Natural killer cell (primary cell): ENCODE data around the gene CHTOP. TPM values are rescaled to one million over a fixed set of nuclear protein-coding genes. Genes with fewer than 3 reads are reported as not detected.
"Not testable (repeated sequence)": the region's sequence is repeated elsewhere in the genome, so short reads cannot be mapped to it uniquely, and the experiment has no call there.

ENCODE experiments used
- ATAC-seq, 3 donors: fragments of 150-1000 bp in 2 of 3; fragments of 200-7000 bp in 1 of 3; cut with Tn5 transposase; 1 replicate in 1 of 3; 2 replicates in 2 of 3; pipeline ENCODE4 v1.10.0; 2021; ENCODE audit warnings: mild to moderate bottlenecking in 2 of 3, moderate library complexity in 2 of 3
- DNase-seq, 2 donors: peaks; one replicate each; pipeline versions ENCODE4 v3.0.0 to v3.0.0-alpha.2; 2013 to 2021; ENCODE audit warnings: mixed read lengths in 1 of 2
- H3K27ac ChIP-seq: one replicate; pipeline ENCODE4 v1.5.1; 2013; ENCODE audit warnings: mild to moderate bottlenecking, low read length
- H3K27me3 ChIP-seq: one replicate; pipeline ENCODE4 v1.6.1; 2013; ENCODE audit warnings: low read length; ENCODE audit not compliant: control insufficient read depth, insufficient read depth
- H3K36me3 ChIP-seq: one replicate; pipeline ENCODE4 v1.6.1; 2013; ENCODE audit warnings: low read length; ENCODE audit not compliant: control insufficient read depth, insufficient read depth
- H3K4me1 ChIP-seq: one replicate; pipeline ENCODE4 v1.6.1; 2013; ENCODE audit warnings: low read length; ENCODE audit not compliant: control insufficient read depth, insufficient read depth
- H3K4me3 ChIP-seq: one replicate; pipeline ENCODE4 v1.5.1; 2013; ENCODE audit warnings: low read length
- H3K9me3 ChIP-seq: one replicate; pipeline ENCODE4 v1.6.1; 2013; ENCODE audit warnings: low read length; ENCODE audit not compliant: control insufficient read depth, insufficient read depth
- H3K27ac Mint-ChIP-seq, 2 donors: one replicate each; pipeline ENCODE4 v1.8.0; 2022; ENCODE audit warnings: mild to moderate bottlenecking in 2 of 2, mixed read lengths in 2 of 2, moderate library complexity in 1 of 2
- H3K27me3 Mint-ChIP-seq, 2 donors: one replicate each; pipeline ENCODE4 v1.8.0; 2022; ENCODE audit warnings: low read depth in 2 of 2, mixed read lengths in 2 of 2
- H3K36me3 Mint-ChIP-seq: one replicate; pipeline ENCODE4 v1.8.0; 2022; ENCODE audit warnings: mixed read lengths
- H3K4me1 Mint-ChIP-seq, 2 donors: one replicate each; pipeline ENCODE4 v1.8.0; 2022; ENCODE audit warnings: mixed read lengths in 2 of 2
- H3K4me3 Mint-ChIP-seq: one replicate; pipeline ENCODE4 v1.8.0; 2022; ENCODE audit warnings: mild to moderate bottlenecking, moderate library complexity, mixed read lengths
- H3K9me3 Mint-ChIP-seq, 2 donors: one replicate each; pipeline ENCODE4 v1.8.0; 2022; ENCODE audit warnings: mixed read lengths in 2 of 2
- WGBS: methylation state at CpG from one replicate; pipeline ENCODE4 v1.1.7; 2013; ENCODE audit warnings: missing lambda C conversion rate; ENCODE audit not compliant: insufficient coverage; 5-methylcytosine and 5-hydroxymethylcytosine counted together
- intact Hi-C: fragments of 100-400 bp; cut with micrococcal nuclease; formaldehyde crosslinking; loops from one replicate; pipeline ENCODE4 v1.14.2; 2022
- total RNA-seq, 4 donors: library from RNA; stranded (reverse); fragments of 120-200 nt in 1 of 4; gene quantifications; one replicate each; pipeline versions ENCODE4 v1.2.3 to v1.2.4, GENCODE V29; 2013 to 2022
- TF ChIP-seq, protein P1 (sequence below): fragments of 200-600 bp; IDR thresholded peaks from one replicate; pipeline ENCODE4 v1.8.0; 2022; ENCODE audit warnings: antibody characterized with exemption

The CHTOP gene
- total RNA-seq, 3 donors from 2014 or later (not counting 1 experiment from before 2014, with no cell fraction given), result 94.7 to 110 (median 106) TPM

DNA sequence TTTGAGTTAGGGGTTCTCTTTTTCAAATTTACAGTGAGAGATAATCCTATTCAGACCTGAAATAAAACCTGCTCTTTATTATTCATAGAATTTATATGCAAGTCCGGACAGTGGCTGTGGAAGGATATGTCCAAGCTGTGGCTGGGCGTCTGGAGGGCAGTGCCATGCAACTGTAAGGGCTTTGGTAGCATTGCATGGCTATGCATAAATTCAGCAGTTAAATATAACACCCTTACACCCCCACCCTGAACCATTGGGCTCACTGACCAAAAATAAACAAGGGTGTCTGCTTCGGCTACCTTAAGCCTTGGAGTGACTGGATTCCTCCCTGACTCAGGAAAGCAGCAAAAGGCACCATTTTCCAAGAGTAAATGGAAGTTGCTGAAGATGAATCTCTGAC, 5.4 kb downstream of the CHTOP start:
- H3K4me3 Mint-ChIP-seq, result no peak overlapping the region
- no peak overlapping the region for H3K4me3 ChIP-seq
- H3K36me3 Mint-ChIP-seq, result peaks cover 35% of the 10 kb centered on the region
- H3K27ac ChIP-seq, result no peak overlapping the region
- peaks cover 82% of the 10 kb centered on the region for H3K36me3 ChIP-seq
- no peak overlapping the region for H3K27ac Mint-ChIP-seq
- TF ChIP-seq, protein P1, sequence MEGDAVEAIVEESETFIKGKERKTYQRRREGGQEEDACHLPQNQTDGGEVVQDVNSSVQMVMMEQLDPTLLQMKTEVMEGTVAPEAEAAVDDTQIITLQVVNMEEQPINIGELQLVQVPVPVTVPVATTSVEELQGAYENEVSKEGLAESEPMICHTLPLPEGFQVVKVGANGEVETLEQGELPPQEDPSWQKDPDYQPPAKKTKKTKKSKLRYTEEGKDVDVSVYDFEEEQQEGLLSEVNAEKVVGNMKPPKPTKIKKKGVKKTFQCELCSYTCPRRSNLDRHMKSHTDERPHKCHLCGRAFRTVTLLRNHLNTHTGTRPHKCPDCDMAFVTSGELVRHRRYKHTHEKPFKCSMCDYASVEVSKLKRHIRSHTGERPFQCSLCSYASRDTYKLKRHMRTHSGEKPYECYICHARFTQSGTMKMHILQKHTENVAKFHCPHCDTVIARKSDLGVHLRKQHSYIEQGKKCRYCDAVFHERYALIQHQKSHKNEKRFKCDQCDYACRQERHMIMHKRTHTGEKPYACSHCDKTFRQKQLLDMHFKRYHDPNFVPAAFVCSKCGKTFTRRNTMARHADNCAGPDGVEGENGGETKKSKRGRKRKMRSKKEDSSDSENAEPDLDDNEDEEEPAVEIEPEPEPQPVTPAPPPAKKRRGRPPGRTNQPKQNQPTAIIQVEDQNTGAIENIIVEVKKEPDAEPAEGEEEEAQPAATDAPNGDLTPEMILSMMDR, result no peak
- WGBS, result 98% methylated on average over 3 of the region's 3 CpGs
- H3K27me3 ChIP-seq, result no peaks in the 10 kb centered on the region
- DNase-seq (no peak), ATAC-seq (no peak)
- H3K4me1 ChIP-seq, result peaks cover 17% of the 10 kb centered on the region
- no peaks in the 10 kb centered on the region for H3K9me3 ChIP-seq
- H3K9me3 Mint-ChIP-seq, result no peaks in the 10 kb centered on the region
- intact Hi-C loops, result no loop called here
- H3K27me3 Mint-ChIP-seq, result no peaks in the 10 kb centered on the region
- H3K4me1 Mint-ChIP-seq, result peaks cover 34 to 41% of the 10 kb centered on the region in 2 donors

DNA sequence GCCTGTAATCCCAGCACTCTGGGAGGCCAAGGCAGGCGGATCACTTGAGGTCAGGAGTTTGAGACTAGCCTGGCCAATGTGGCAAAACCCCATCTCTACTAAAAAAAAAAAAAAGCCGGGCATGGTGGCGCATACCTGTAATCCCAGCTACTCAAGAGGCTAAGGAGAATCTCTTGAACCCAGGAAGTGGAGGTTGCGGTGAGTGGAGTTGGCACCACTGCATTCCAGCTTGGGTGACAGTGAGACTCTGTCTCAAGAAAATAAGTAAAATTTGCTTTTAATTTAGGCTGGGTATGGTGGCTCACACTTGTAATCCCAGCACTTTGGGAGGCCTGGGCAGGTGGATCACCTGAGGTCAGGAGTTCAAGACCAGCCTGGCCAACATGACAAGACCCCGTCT, 6.3 kb downstream of the CHTOP start:
- H3K27ac ChIP-seq, H3K27me3 Mint-ChIP-seq, DNase-seq, H3K4me3 Mint-ChIP-seq, H3K9me3 Mint-ChIP-seq, H3K9me3 ChIP-seq, ATAC-seq, H3K27ac Mint-ChIP-seq, H3K27me3 ChIP-seq, intact Hi-C loops, H3K4me3 ChIP-seq: not testable (repeated sequence)
- H3K4me1 ChIP-seq, result peaks cover 11% of the 10 kb centered on the region
- peaks cover 32 to 44% of the 10 kb centered on the region in 2 donors for H3K4me1 Mint-ChIP-seq
- WGBS, result 98% methylated on average over 5 of the region's 5 CpGs
- H3K36me3 ChIP-seq, result peaks cover 91% of the 10 kb centered on the region
- H3K36me3 Mint-ChIP-seq, result peaks cover 36% of the 10 kb centered on the region

DNA sequence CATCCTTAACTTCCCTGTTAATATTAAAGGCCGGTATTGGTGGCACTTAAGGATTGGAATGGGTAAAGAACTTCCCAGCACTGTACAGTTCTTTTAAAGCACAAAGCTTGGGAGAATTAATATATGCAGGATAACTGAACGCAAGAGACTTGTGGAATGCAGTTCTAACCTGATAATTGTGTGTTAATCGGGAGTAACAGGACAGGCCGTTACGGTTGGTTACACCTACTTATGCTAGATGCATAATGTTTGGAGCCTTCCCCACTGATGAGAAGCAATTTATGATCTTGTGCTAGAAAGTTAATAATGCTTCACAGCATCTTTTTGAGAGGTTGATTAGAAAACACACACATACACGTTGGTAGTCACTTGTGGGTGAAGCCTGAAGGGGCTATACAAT, 7.0 kb downstream of the CHTOP start:
- peaks cover 97% of the 10 kb centered on the region for H3K36me3 ChIP-seq
- Mint-ChIP-seq H3K27me3 (no peaks in the 10 kb centered on the region), H3K4me1 (peaks cover 38 to 49% of the 10 kb centered on the region in 2 donors), H3K27ac (peak overlapping the region; percentile 14 to 57), H3K9me3 (no peaks in the 10 kb centered on the region), H3K4me3 (no peak overlapping the region), H3K36me3 (peaks cover 43% of the 10 kb centered on the region)
- H3K4me1 ChIP-seq, result peaks cover 4% of the 10 kb centered on the region
- DNase-seq (no peak), ATAC-seq (no peak)
- H3K4me3 ChIP-seq, result no peak overlapping the region
- no peak overlapping the region for H3K27ac ChIP-seq
- TF ChIP-seq, protein P1, result no peak
- WGBS, result 91% methylated on average over 5 of the region's 6 CpGs
- intact Hi-C loops, result no loop called here
- H3K9me3 ChIP-seq, result no peaks in the 10 kb centered on the region
- no peaks in the 10 kb centered on the region for H3K27me3 ChIP-seq

DNA sequence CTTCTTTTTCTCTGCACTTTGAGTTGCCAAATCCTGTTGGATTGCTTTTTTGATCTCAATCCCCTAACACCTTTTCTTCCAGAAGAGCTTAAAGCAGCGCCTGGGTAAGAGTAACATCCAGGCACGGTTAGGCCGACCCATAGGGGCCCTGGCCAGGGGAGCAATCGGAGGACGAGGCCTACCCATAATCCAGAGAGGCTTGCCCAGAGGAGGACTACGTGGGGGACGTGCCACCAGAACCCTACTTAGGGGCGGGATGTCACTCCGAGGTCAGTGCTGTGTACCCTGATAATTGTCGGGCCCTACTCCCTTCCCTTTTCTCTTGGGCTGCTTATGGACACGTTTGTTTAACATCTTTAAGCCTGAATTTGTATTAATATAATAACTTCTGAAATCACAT, 8.3 kb downstream of the CHTOP start:
- Histone ChIP-seq H3K36me3 (peaks cover 88% of the 10 kb centered on the region), H3K27me3 (no peaks in the 10 kb centered on the region), H3K9me3 (no peaks in the 10 kb centered on the region), H3K27ac (no peak overlapping the region), H3K4me3 (no peak overlapping the region), H3K4me1 (peaks cover 11% of the 10 kb centered on the region)
- Mint-ChIP-seq H3K9me3 (no peaks in the 10 kb centered on the region), H3K27ac (peak overlapping the region in 1 of 2 donors; percentile 57), H3K4me3 (no peak overlapping the region), H3K36me3 (peaks cover 52% of the 10 kb centered on the region), H3K27me3 (no peaks in the 10 kb centered on the region), H3K4me1 (peaks cover 46 to 57% of the 10 kb centered on the region in 2 donors)
- ATAC-seq, result no peak
- TF ChIP-seq, protein P1, result no peak
- intact Hi-C loops, result no loop called here
- whole genome bisulfite sequencing, result 97% methylated on average over 10 of the region's 11 CpGs
- no peak for DNase-seq
